HEK293 (cell line): Measurements from ENCODE around the gene INAVA.

Experiments
- CTCF ChIA-PET: fragments of 350-600 bp; formaldehyde crosslinking; extraction: SDS; loops from one replicate; lab custom pipeline; 2021; ENCODE audit warnings: antibody characterized with exemption; lab: Yijun Ruan, JAX
- POLR2A ChIA-PET: fragments of 300-600 bp; formaldehyde crosslinking; extraction: SDS; loops from one replicate; lab custom pipeline; 2020; ENCODE audit warnings: antibody characterized with exemption, inconsistent platforms; lab: Yijun Ruan, JAX
- H3K27ac ChIP-seq: fragments of 200-500 bp; sonication (Bioruptor generic); 2 replicates; pipeline ENCODE4 v1.5.1; 2014; ENCODE audit warnings: low read depth, low read length, control low read depth, inconsistent platforms; ENCODE audit errors: extremely low read depth
- H3K36me3 ChIP-seq, 2 experiments: fragments of 200-500 bp in 1 of 2; sonication (Bioruptor generic) in 1 of 2; 1 replicate in 1 of 2; 2 replicates in 1 of 2; pipeline ENCODE4 v1.5.1; 2014 to 2017; ENCODE audit warnings: inconsistent platforms in 2 of 2, low read length in 2 of 2; ENCODE audit not compliant: control insufficient read depth in 2 of 2, insufficient read depth in 1 of 2
- H3K4me1 ChIP-seq: fragments of 200-500 bp; sonication (Bioruptor generic); 2 replicates; pipeline ENCODE4 v1.5.1; 2014; ENCODE audit warnings: mild to moderate bottlenecking, low read length, inconsistent platforms; ENCODE audit not compliant: control insufficient read depth, insufficient read depth
- H3K4me3 ChIP-seq: 2 replicates; pipeline ENCODE4 v1.5.1; 2011; ENCODE audit warnings: low read depth, mild to moderate bottlenecking, control low read depth, low read length, moderate library complexity
- H3K9me3 ChIP-seq: fragments of 200-500 bp; sonication (Bioruptor generic); 2 replicates; pipeline ENCODE4 v1.5.1; 2014; ENCODE audit warnings: low read depth, low read length, inconsistent platforms; ENCODE audit not compliant: control insufficient read depth, insufficient read depth
- BCL11A ChIP-seq: fragments of 450-650 bp; formaldehyde crosslinking; IDR thresholded peaks from 2 replicates; pipeline ENCODE4 v1.5.1; 2016; ENCODE audit warnings: low read depth, missing biosample characterization, missing genetic modification characterization
- EGR2 ChIP-seq: fragments of 450-650 bp; formaldehyde crosslinking; IDR thresholded peaks from 2 replicates; pipeline ENCODE4 v1.5.1; 2016; ENCODE audit warnings: low read depth, missing biosample characterization, missing genetic modification characterization
- GLI4 ChIP-seq: fragments of 450-650 bp; formaldehyde crosslinking; IDR thresholded peaks from 2 replicates; pipeline ENCODE4 v1.5.1; 2016; ENCODE audit warnings: missing biosample characterization, missing genetic modification characterization
- GLIS1 ChIP-seq: fragments of 450-650 bp; formaldehyde crosslinking; IDR thresholded peaks from 2 replicates; pipeline ENCODE4 v1.5.1; 2016; ENCODE audit warnings: missing biosample characterization, missing genetic modification characterization
- SCRT1 ChIP-seq: fragments of 450-650 bp; formaldehyde crosslinking; IDR thresholded peaks from 2 replicates; pipeline ENCODE4 v1.5.1; 2016; ENCODE audit warnings: missing biosample characterization, missing genetic modification characterization, borderline replicate concordance
- SCRT2 ChIP-seq: fragments of 450-650 bp; formaldehyde crosslinking; IDR thresholded peaks from 2 replicates; pipeline ENCODE4 v1.5.1; 2016; ENCODE audit warnings: missing biosample characterization, missing genetic modification characterization
- SP3 ChIP-seq: fragments of 450-650 bp; formaldehyde crosslinking; IDR thresholded peaks from 2 replicates; pipeline ENCODE4 v1.5.1; 2016; ENCODE audit warnings: missing biosample characterization, missing genetic modification characterization
- WT1 ChIP-seq: fragments of 450-650 bp; formaldehyde crosslinking; IDR thresholded peaks from 2 replicates; pipeline ENCODE4 v1.5.1; 2016; ENCODE audit warnings: missing biosample characterization, missing genetic modification characterization
- ZBTB17 ChIP-seq: fragments of 450-650 bp; formaldehyde crosslinking; IDR thresholded peaks from 2 replicates; pipeline ENCODE4 v1.5.1; 2016; ENCODE audit warnings: missing biosample characterization, missing genetic modification characterization
- ZFHX2 ChIP-seq: fragments of 450-650 bp; formaldehyde crosslinking; conservative IDR thresholded peaks from 2 replicates; pipeline ENCODE4 v1.5.1; 2016; ENCODE audit warnings: missing biosample characterization, missing genetic modification characterization
- ZNF16 ChIP-seq: fragments of 450-650 bp; formaldehyde crosslinking; IDR thresholded peaks from 2 replicates; pipeline ENCODE4 v1.5.1; 2016; ENCODE audit warnings: low read depth, missing biosample characterization, missing genetic modification characterization
- ZNF335 ChIP-seq: fragments of 450-650 bp; formaldehyde crosslinking; conservative IDR thresholded peaks from 2 replicates; pipeline ENCODE4 v1.5.1; 2016; ENCODE audit warnings: missing biosample characterization, missing genetic modification characterization
- ZNF600 ChIP-seq: fragments of 450-650 bp; formaldehyde crosslinking; IDR thresholded peaks from 2 replicates; pipeline ENCODE4 v1.5.1; 2016; ENCODE audit warnings: missing biosample characterization, missing genetic modification characterization
- TF ChIP-seq, protein P1 (sequence below): fragments of 450-650 bp; formaldehyde crosslinking; IDR thresholded peaks from 2 replicates; pipeline ENCODE4; 2016; ENCODE audit warnings: missing biosample characterization, missing genetic modification characterization
- TF ChIP-seq, protein P2 (sequence below): fragments of 450-650 bp; formaldehyde crosslinking; IDR thresholded peaks from 2 replicates; pipeline ENCODE4 v1.5.1; 2016; ENCODE audit warnings: missing biosample characterization, missing genetic modification characterization
- TF ChIP-seq, protein P3 (sequence below): fragments of 450-650 bp; formaldehyde crosslinking; IDR thresholded peaks from 2 replicates; pipeline ENCODE4 v1.5.1; 2016; ENCODE audit warnings: missing biosample characterization, missing genetic modification characterization

Gene INAVA

DNA sequence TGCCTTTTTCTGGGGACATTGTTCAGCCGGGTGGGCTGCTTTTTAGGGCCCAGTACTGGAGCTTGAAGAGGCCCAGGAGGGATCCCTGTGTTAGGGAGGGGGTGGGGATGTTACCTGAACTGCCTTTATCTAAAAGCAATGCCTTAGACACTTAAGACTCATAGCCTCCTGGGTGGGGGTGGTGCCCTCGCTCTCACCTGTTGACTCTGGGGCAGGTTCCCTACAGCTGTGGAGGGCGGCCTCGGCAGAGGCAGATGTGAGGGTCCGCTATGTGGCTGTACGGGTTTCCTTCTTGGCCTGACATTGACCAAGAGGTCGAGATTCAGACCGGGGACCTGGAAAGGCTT, 716 bp downstream of the INAVA start:
- no peaks in the 10 kb centered on the region for H3K9me3 ChIP-seq
- H3K36me3 ChIP-seq, result peaks cover 0 to 16% of the 10 kb centered on the region in 2 experiments; a peak in 1 of 3 replicates
- no peak overlapping the region for H3K27ac ChIP-seq
- TF ChIP-seq SCRT1 (0 out of 2 replicates have a peak, but pooled peaks have one; percentile 38), SCRT2 (tag by site-specific recombination) (peak; percentile 77)
- TF ChIP-seq, protein P1, sequence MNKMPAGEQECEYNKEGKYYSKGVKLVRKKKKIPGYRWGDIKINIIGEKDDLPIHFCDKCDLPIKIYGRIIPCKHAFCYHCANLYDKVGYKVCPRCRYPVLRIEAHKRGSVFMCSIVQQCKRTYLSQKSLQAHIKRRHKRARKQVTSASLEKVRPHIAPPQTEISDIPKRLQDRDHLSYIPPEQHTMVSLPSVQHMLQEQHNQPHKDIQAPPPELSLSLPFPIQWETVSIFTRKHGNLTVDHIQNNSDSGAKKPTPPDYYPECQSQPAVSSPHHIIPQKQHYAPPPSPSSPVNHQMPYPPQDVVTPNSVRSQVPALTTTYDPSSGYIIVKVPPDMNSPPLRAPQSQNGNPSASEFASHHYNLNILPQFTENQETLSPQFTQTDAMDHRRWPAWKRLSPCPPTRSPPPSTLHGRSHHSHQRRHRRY (tag by site-specific recombination), result no peak
- POLR2A ChIA-PET, result interaction anchor here (0.6 kb wide), 1 partner anchor 29 kb away, joined by 3 read pairs; no protein-coding TSS in a partner anchor
- no peak overlapping the region for H3K4me3 ChIP-seq
- H3K4me1 ChIP-seq, result peaks cover 4% of the 10 kb centered on the region; the same call in 1 of the 2 replicates
- CTCF ChIA-PET, result no interaction called here

DNA sequence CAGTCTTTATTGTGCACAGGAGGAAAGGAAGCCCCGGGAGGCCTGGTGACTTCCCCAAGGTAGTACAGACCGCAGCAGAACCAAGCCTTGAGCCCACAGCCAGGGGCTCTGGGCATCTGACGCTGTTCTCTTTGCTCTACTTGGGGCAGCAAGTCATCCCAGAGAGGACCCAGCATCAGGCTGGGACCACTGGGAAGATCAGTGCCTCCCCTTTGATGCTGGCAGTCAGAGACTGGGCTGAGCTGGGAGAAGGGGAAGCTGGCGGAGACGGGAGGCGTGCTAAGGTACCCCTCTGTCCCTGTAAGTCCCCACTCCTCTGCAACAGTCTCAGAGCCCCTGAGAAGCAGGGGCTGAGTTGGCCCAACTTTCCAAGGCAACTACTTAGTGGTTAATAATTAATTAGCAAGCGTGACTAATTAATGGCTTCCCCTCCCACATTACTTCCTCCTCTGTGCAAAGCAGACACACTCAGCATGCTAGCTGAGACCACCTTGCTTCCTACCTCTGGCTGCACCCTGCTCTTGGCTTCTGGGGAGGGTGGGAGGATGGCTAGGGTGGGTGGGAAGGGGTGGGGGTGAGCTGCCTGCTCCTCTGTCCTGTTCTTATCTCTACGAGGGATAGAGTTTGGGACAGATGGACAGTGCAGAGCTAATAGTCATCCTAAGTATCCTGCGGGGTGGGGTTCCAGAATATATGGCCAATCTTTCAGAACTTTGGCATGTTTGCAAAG, 1.3 kb downstream of the INAVA start:
- ChIA-PET POLR2A (interaction anchor here (0.6 to 1.1 kb wide), 2 partner anchors 30 to 226 kb away, joined by 3 read pairs; partner anchors contain the start of gene DDX59), CTCF (interaction anchor here (1.1 kb wide), 2 partner anchors 76 to 190 kb away, joined by 3 to 4 read pairs; no protein-coding TSS in a partner anchor)
- peak; percentile 28; the same call in 1 of the 2 replicates for TF ChIP-seq ZFHX2 (tag by site-specific recombination)
- TF ChIP-seq, protein P2, sequence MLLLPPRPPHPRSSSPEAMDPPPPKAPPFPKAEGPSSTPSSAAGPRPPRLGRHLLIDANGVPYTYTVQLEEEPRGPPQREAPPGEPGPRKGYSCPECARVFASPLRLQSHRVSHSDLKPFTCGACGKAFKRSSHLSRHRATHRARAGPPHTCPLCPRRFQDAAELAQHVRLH (tag by site-specific recombination), result no peak
- TF ChIP-seq, all 188 proteins: peak for 1
- Histone ChIP-seq H3K9me3 (no peaks in the 10 kb centered on the region), H3K4me1 (peaks cover 4% of the 10 kb centered on the region; the same call in 1 of the 2 replicates), H3K36me3 (peaks cover 0 to 21% of the 10 kb centered on the region in 2 experiments; a peak in 1 of 3 replicates), H3K4me3 (no peak overlapping the region), H3K27ac (no peak overlapping the region)

DNA sequence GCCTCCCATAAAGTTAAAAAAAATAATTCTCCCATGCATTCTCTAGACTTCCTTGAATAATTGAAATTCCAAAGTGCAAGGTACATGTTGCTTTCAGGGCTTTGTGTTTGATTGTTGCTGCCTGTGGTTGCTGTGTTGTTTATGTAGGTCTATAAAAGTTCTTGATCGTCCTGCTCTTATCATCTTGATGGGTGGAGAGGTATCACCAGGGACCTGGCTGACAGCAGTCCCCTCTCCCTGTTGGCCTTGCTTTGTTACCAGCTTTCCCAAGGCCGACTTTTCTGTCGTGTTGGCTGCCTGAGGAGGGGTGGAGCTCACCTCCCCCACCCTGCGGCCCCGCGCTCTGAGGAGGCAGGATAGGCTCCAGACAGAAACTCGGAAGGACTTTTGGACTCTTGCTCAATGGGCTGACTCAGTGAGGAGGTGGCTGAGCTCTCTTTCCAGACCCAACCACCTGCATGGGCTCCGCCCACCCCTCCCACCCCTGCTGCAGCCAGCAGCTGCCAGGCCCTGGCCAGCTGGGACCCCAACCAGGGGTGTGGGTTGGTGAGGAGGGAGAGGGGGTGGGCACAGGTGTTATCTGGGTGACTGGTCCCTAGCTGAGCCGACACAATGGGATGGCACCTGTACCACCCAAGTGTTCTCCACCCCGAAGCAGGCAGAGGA, 2.0 kb downstream of the INAVA start:
- ChIA-PET POLR2A (interaction anchor here (1.0 to 1.1 kb wide), 2 partner anchors 9 to 227 kb away, joined by 3 read pairs; partner anchors contain the start of gene DDX59), CTCF (interaction anchor here (1.0 to 1.1 kb wide), 3 partner anchors 17 to 189 kb away, joined by 3 to 4 read pairs (median 3); no protein-coding TSS in a partner anchor)
- TF ChIP-seq GLIS1 (tag by site-specific recombination) (peak; percentile 25; the same call in 1 of the 2 replicates), SP3 (no peak), ZNF16 (tag by site-specific recombination) (no peak), SCRT2 (tag by site-specific recombination) (peak; percentile 59), ZNF600 (tag by site-specific recombination) (0 out of 2 replicates have a peak, but pooled peaks have one; percentile 31), GLI4 (tag by site-specific recombination) (no peak), ZNF335 (tag by site-specific recombination) (0 out of 2 replicates have a peak, but pooled peaks have one; percentile 32), BCL11A (tag by site-specific recombination) (no peak), WT1 (tag by site-specific recombination) (no peak), EGR2 (peak; percentile 78), ZFHX2 (tag by site-specific recombination) (peak; percentile 83), ZBTB17 (tag by site-specific recombination) (peak; percentile 83)
- TF ChIP-seq, protein P3, sequence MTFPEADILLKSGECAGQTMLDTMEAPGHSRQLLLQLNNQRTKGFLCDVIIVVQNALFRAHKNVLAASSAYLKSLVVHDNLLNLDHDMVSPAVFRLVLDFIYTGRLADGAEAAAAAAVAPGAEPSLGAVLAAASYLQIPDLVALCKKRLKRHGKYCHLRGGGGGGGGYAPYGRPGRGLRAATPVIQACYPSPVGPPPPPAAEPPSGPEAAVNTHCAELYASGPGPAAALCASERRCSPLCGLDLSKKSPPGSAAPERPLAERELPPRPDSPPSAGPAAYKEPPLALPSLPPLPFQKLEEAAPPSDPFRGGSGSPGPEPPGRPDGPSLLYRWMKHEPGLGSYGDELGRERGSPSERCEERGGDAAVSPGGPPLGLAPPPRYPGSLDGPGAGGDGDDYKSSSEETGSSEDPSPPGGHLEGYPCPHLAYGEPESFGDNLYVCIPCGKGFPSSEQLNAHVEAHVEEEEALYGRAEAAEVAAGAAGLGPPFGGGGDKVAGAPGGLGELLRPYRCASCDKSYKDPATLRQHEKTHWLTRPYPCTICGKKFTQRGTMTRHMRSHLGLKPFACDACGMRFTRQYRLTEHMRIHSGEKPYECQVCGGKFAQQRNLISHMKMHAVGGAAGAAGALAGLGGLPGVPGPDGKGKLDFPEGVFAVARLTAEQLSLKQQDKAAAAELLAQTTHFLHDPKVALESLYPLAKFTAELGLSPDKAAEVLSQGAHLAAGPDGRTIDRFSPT, result 0 out of 2 replicates have a peak, but pooled peaks have one; percentile 18
- Histone ChIP-seq H3K36me3 (peaks cover 0 to 28% of the 10 kb centered on the region in 2 experiments; a peak in 1 of 3 replicates), H3K27ac (no peak overlapping the region), H3K4me3 (no peak overlapping the region), H3K4me1 (peaks cover 4% of the 10 kb centered on the region; the same call in 1 of the 2 replicates), H3K9me3 (no peaks in the 10 kb centered on the region)
